GM21825 (cell line): Measurements from ENCODE around the gene CLCN5.

Experiments used
- ATAC-seq: cut with Tn5 transposase; IDR thresholded peaks from one replicate; pipeline ENCODE4 v1.9.1; 2021; ENCODE audit warnings: mild to moderate bottlenecking, moderate library complexity; ENCODE audit not compliant: unreplicated experiment

Gene CLCN5

GRCh38 chrX:49922291-49923241 lies at the start of gene CLCN5:
TSS of gene CLCN5 (plus strand) at chrX:49922596. CDS start at chrX:49925299, 2,703 bp downstream.
- peak; percentile 96 for ATAC-seq

- no peak for ATAC-seq
Measured at GRCh38 chrX:49876750-49877149, 45.6 kb upstream of the CLCN5 start.

- no peak for ATAC-seq
Measured at GRCh38 chrX:49877397-49878101, 44.8 kb upstream of the CLCN5 start.

- no peak for ATAC-seq
Measured at GRCh38 chrX:49878128-49878833, 44.1 kb upstream of the CLCN5 start.

GRCh38 chrX:49878834-49879655 lies 43.4 kb upstream of the CLCN5 start, which contains the start of gene USP27X:
TSS of gene USP27X (plus strand) at chrX:49879484. CDS start at chrX:49880308, 824 bp downstream.
- peak; percentile 89 for ATAC-seq

GRCh38 chrX:49879656-49880277 lies 42.6 kb upstream of the CLCN5 start:
- no peak for ATAC-seq

GRCh38 chrX:49880668-49881067 lies 41.7 kb upstream of the CLCN5 start:
- ATAC-seq: no peak

- ATAC-seq: no peak
Measured at GRCh38 chrX:49884290-49884862, 38.0 kb upstream of the CLCN5 start.

GRCh38 chrX:49892542-49892941 lies 29.9 kb upstream of the CLCN5 start:
- ATAC-seq: no peak

GRCh38 chrX:49896951-49897350 lies 25.4 kb upstream of the CLCN5 start:
- ATAC-seq: no peak

GRCh38 chrX:49901048-49901447 lies 21.3 kb upstream of the CLCN5 start:
- no peak for ATAC-seq

- no peak for ATAC-seq
Measured at GRCh38 chrX:49910344-49910743, 12.1 kb upstream of the CLCN5 start.

- ATAC-seq: no peak
Measured at GRCh38 chrX:49912086-49912485, 10.3 kb upstream of the CLCN5 start.

GRCh38 chrX:49912861-49913260 lies 9.5 kb upstream of the CLCN5 start:
- ATAC-seq: no peak

- ATAC-seq: peak; percentile 72
Measured at GRCh38 chrX:49915361-49916222, 6.8 kb upstream of the CLCN5 start.

- no peak for ATAC-seq
Measured at GRCh38 chrX:49919617-49920016, 2.8 kb upstream of the CLCN5 start.

GRCh38 chrX:49921109-49921508 lies 1.3 kb upstream of the CLCN5 start:
- ATAC-seq: no peak

GRCh38 chrX:49925176-49925575 lies 2.8 kb downstream of the CLCN5 start:
- ATAC-seq: no peak

GRCh38 chrX:49930039-49930438 lies 7.6 kb downstream of the CLCN5 start:
- no peak for ATAC-seq
